ENCODE data around the gene USP35.

DNA sequence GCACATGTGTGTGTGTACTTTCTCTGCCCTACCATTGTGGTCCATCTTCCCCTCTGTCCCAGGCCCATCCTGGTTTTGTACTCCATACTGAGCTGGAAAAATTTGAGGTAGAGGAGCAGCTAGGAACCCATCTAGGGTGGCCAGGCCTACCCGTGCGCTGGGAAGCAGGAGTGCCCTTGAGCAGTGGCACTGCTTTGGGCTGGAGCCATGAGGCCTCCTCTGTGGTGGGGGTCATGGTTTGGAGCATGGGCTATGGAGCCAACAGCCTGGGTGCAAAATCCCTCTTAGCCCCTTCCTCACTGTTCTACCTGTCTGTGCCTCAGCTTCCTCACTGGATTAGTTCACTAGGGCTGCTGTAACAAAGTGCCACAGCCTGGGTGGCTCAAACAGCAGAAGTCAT lies 27.4 kb upstream of the USP35 start:
- TF ChIP-seq POLR2AphosphoS5 (IDR thresholded peaks at IDR 0.05; ENCODE audit: low read depth, low read length) (no peak), POLR2A (IDR thresholded peaks at IDR 0.05; ENCODE audit: low read depth, low read length) (no peak), SPI1 (IDR thresholded peaks at IDR 0.05; ENCODE audit: low read depth, low read length) (no peak), POU2F2 (IDR thresholded peaks at IDR 0.05; ENCODE audit: low read depth, low read length) (no peak)

All from GM12891 (cell line).